Activated CD4-positive, alpha-beta T cell treated with anti-CD3 and anti-CD28 coated beads, Interleukin-2, amount 50 U/mL, for 1 hour (primary cell): ENCODE data around the gene PWP2.
"Not testable (repeated sequence)": the region's sequence is repeated elsewhere in the genome, so short reads cannot be mapped to it uniquely, and the experiment has no call there.

ENCODE experiments used
- DNase-seq: peaks from one replicate; pipeline ENCODE4 v3.0.0-alpha.2; 2020

The PWP2 gene

DNA sequence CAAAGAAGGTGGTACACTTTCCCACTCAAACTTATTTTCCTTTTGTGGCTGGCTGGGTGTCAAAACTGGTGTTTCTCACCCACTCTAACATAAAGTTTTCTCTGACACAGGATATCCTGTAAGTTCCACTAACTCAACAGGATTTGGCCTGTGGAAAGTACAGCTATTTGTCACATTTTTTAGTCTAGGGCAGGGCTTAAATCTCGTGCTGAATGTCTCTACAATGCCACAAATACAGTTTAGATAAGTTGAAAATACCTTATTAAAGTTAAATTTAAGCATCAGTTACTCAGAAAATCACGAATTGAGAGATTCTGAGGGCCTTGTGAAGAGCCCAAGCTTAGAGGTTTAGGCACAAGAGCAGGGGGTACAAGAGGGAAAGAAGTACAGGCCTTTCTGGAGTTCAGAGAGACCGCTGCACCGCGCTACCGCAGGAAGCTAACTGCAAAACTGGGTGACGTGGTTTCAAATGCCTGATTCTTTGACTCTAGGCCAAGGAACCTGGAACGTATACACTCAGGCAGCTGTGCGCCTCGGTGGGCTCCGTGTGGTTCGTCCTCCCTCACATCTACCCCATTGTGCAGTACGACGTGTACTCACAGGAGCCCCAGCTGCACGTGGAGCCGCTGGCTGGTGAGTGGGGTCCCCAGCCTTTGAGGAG is 23.4 kb upstream of the PWP2 start:
- DNase-seq, result peak; percentile 67

DNA sequence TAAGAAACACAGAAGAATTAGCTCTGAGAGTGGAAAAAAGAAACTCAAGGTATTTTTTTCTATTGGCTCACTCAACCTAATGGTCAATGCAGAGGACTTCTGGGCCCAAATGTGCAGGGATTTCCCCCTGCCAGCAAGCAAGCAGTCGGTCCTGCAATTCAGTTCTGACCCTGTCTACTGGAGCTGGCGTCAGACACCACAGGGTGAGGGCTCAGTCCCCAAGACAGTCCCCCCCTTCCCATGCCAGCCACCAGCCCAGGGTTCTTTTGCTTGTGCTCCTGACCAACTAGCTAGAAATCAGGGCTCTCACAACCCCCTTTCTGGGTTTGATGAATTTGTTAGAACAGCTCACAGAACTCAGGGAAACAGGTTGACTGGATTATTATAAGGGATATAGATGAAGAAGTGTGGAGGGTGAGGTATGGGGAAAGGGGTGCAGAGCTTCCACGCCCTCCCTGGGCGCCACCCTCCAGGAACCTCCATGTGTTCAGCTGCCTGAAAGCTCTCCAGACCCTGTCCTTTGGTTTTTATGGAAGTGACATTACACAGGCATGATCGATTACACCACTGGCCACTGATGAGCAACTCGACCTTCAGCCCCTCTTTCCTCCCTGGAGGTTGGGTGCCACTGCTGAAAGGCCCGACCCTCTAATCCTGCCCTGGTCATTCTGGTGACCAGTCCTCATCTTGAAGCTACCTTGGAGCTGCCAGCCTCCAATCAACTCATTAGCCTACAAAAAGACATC is 22.5 kb upstream of the PWP2 start:
- no peak for DNase-seq

DNA sequence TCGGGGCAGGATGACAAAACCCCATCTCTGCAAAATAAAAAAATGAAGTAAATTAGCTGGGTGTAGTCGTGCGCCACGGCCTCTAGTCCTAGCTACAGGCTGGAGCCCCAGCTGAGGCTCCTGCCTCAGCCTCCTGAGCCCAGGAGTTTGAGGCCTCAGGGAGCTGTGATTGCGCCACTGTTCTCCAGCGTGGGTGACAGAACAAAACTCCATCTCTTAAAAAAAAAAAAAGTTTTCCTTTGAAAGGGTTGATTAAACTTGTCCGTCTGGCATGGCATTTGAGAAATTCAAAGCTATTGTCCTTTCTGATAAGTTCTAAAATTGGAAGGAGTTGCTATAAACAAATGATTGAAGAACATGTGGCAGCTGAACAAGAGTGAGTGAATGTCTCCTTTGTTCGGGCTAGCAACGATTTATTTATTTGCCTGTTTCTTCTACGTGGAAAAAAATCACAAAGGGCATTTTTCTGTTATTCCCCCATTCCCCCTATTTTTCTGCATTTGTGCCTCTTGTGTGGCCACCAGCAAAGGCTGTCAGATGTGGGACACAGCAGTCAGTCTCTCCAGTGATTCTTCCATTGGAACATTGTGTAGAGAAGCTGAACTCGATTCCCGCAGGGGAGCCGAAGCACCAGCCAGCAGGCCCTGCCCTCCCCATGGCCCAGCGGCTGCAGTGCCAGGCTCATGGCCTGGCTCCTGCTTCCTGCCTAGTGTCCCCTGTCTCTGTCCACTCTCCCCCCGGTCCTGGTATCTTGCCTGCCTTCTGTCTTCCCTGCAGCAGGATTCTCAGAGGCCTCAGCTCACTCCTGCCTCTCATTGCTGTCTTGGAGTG is 21.5 kb upstream of the PWP2 start:
- no peak for DNase-seq

DNA sequence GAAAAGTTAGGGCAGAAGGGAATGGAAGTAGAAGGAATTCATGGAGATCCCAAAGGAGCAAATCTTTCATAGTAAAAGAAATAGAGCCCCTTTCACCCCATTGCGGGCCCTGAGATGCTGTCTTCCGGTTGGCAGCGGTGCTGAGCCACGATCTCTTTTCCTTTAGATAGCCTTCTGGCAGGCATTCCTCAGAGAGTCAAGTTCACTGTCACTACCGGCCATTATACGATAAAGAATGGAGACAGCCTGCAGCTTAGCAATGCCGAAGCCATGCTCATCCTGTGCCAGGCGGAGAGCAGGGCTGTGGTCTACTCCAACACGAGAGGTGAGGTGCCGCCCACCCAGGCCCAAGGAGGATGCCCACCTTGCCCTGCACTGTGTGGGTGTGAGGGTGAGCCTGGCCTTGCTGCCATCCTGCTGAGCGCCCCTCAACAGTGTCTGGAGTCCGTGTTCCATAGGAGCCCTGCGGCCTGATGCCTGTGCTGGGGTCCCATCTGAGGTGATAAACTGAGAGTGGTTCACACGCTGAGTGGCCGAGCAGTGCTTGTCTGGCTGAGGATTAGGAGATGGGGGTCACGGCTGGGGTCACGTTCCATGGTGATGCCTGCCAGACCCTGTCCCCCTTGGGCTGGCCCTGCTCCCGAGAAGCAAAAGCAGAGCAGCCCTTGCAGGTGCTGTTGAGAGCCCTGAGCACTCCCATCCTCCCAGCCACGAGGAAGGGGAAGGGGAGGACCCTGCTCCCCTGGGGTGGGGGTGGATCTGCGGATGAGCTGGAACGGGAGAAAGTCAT is 20.4 kb upstream of the PWP2 start:
- no peak for DNase-seq

DNA sequence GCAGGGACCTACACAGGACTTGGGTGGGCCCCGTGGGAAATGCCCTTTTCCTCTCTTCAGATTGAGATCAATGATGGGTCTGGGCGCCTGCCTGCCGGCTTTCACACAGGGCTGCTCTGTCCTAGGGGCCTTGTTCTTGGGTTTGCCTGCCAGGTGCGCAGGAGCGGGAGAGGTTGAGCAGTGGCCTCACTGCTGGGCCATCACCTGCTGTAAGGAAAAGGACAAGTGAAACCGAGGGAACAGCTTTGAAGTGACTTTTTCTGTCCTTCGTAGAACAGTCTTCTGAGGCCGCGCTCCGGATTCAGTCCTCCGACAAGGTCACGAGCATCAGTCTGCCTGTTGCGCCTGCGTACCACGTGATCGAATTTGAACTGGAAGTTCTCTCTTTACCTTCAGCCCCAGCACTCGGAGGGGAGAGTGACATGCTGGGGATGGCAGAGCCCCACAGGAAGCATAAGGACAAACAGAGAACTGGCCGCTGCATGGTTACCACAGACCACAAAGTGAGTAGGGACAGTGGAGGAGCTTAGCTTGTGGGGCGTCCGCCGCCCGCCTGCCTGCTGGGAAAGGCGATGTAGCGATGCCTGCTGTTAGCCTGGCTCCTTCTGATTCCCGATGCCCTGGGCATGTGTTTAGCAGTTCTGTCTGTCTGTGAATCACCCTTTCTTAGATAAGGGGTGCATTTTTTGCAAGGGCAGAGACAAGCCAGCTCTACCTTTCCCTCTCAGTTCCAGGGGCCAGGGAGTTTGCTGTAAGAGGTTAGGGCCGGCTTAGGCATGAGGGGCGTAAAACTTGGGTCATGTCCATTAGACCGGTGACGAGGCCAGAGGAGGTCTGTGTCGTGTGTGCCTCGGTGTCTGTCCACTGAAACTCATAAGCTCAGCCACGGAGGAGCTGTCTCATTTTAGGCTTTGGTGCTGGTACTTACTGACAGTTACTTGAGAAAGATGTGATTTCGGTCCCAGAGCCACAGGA is 19.5 kb upstream of the PWP2 start:
- DNase-seq, result no peak

DNA sequence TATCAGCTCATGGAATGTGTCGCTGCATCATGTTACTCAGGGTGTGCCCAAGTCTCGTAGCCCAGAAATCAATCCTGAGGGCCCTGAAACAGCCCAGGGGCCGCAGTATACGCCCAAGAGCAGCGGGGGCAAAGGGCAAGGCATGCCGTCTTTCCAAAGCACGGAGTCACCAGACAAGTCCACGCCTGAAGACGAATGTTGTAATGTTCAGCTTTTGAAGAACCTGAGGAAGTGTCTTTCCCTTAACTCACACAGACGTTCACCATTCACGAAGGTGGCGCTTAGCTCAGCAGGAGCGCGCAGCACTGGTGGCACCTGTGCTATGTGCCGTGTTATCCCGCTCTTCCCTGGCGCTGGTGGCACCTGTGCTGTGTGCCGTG is 18.8 kb upstream of the PWP2 start:
- DNase-seq, result no peak

DNA sequence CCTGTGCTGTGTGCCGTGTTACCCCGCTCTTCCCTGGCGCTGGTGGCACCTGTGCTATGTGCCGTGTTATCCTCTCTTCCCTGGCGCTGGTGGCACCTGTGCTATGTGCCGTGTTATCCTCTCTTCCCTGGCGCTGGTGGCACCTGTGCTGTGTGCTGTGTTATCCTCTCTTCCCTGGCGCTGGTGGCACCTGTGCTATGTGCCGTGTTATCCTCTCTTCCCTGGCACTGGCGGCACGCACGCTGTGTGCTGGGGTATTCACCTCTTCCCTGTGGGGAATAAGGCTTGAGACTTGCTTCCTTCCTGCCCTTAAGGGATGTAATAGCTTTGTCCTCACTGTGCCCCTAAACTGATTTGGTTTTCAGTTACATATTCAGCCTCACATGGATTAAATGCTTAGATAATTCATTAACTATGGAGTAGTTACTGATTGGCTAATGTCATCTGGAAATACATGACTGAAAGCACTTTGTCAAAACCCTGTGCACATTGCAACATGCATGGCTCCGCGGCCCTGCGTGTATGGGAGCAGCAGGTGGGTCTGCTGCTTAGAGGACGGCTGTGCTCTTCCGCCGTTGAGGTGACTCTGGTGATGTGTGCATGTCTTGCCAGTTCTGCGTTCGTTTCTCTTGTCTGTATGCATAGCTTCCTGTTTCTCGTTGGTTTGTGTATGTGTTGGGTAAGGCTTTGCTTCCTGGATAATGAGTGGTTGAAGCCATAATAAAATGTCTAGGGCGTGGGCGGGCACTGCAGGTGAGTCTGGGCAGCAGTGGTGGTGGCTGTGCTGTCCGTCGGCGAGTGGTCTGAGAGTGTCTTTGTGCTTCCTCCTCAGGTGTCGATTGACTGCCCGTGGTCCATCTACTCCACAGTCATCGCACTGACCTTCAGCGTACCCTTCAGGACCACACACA is 17.9 kb upstream of the PWP2 start:
- DNase-seq, result peak; percentile 54

DNA sequence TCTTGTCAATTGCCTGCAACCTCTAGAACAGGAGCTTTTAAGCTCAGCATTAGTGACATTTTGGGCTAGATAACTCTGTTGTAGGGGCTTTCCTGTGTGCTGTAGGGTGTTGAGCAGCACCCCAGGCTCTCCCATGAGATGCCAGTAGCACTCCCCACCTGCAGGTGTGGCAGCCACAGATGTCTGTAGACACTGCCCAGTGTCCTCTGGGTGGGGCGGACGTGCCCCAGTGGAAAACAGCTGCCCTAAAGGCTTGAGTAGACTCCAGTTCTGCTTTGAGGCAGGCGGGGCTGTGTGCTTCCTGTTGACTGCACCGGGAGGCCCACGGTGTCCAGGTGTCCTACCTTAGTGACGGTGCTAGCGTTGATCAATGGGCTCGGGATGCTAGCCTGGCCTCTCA is 16.9 kb upstream of the PWP2 start:
- DNase-seq, result no peak

DNA sequence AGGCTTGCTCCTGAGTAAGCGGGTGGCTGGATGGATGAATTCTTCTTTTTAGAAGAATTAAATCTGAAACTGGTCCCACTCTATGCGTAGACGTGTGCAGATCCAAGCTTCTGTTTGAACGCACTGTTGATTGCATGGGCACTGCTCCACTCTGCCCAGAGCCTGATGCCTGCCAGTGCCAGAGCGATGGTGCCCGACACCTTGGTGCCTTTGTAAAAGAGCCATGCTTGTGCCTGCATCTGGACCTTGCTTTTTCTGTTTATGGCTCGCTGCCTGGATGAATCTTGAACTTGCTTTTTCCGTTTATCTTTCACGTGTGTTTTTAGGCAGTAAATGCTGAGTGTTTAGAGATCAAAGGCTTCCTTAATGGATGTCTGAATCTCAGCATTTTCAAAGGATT is 15.0 kb upstream of the PWP2 start:
- DNase-seq, result no peak

DNA sequence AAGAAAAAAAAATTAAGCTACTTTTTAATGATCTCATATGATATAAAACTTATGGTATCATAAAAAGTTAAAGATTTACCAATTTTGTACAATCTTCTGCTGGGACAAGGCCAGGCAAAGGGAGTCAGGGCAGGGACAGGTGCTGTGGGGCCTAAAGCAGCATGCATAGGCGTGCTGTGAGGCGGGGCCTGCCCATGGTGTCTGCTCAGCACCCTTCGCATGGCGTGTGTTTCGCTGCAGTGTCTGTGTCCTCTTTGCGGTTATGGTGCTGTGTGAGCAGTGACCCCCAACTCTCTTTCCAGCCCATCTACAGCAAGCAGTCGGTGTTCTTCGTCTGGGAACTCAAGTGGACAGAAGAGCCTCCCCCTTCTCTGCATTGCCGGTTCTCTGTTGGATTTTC is 13.4 kb upstream of the PWP2 start:
- DNase-seq, result no peak

DNA sequence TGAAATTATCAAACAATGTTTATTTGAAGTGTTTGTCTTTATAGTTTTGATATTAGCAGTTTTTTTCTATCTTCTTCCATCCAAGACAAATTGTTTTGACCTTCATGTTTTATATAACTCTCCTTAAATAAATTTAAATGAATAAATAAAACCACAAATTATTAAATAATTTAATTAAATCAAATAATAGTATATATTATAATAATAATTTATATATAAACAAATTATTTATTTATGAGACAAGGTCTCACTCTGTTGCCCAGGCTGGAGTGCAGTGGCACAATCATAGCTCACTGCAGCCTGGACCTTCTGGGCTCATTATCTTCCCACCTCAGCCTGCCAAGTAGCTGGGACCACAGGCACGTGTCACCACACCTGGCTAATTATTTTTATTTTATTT is 12.4 kb upstream of the PWP2 start:
- no peak for DNase-seq

DNA sequence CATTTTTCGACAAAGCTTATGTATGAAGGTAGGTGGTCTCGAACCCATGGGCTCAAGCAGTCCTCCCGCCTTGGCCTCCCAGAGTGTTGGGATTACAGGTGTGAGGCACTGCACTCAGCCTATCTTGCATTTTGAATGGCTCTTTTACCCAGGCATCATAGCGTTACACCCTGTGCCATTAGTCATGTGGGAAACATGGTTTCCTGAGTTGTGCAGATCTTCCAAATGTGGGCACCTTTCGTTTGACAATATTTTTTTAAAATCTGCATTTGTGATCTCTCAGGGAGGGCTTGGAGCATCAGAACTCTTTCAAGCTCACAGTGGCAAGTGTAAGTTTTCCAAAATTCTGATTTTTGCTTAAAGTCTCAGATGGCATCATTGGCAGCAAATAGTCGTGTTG is 8.7 kb upstream of the PWP2 start:
- not testable (repeated sequence) for DNase-seq

DNA sequence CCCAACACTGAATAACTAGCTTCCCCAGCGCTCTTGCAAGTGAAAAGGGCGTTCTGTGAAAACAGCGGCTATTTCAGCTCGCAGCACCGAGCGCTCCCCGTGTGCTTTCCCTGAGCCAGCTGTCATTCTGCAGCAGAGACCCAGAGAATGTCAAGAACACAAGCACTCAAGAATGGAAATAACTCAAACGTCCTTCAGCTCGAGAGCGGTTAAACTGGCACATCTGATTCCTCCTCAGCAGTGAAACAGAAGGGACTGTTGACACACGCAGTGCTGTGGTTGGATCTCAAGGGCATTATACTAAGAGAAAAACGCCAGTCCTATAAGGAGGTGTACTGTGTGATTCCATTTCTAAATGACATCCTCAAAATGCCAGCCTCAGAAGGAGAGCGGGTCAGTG is 8.2 kb upstream of the PWP2 start:
- not testable (repeated sequence) for DNase-seq

DNA sequence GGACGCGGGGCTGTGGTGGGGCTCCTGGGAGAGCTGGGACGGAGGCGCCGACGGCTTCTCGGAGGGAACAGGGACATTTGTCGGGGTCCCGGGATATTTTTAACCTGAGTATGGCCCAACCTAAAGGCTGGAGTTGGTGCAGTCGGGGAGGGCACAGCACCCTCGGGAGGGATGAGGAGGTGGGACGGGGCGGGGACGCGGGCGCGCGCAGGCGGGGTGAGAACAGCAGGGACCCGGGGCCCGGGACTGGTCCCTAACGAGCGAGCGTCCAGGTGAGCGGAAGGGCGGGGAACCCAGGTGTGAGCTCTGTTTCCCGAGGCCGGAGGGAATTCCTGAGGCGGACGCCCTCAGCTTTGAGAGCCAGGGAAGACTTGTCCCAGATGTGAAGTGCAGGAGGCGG is 390 bp downstream of the PWP2 start:
- not testable (repeated sequence) for DNase-seq

DNA sequence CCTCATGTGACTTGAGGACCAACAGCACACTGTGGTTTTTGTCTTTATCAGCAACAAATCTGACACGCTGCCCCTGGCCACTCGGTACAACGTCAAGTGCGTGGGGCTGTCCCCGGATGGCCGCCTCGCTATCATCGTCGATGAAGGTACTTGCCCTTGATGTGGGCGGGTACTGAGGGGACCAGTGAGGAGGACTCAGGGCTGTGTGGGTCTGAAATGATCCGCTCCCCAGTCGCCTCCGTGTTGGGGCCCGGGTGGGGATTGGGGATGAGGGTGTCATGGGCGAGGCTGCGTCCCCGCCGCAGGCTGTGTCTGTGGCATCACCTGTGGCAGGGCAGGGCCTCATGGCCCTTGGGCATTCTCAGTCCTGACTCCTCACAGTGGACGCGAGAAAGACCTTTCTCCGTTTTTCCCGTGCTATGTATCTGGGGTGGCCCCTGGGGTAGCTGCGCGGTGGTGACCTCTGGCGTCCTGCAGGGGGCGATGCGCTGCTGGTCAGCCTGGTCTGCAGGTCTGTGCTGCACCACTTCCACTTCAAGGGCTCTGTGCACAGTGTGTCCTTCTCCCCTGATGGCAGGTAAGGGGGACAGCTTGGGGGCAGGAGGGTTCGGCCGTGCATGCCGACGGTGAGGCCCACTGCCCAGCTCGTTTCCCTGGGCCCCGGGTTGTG is 6.6 kb downstream of the PWP2 start:
- DNase-seq, result not testable (repeated sequence)

DNA sequence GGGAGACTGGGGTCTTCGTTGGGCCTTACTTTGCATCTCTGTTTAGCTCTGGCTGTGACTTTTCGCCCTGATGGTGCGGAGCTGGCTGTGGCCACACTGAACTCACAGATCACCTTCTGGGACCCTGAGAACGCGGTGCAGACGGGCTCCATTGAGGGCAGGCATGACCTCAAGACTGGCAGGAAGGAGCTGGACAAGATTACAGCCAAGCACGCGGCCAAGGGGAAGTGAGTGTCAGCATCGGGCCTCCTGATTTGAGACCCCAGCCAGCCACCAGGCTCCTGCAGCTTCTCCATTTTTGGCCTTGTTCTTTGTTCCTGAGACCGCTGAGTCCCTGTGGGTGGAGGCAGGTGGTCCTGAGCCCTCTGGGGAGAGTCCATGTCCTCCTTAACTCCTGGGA is 14.9 kb downstream of the PWP2 start:
- DNase-seq, result not testable (repeated sequence)

DNA sequence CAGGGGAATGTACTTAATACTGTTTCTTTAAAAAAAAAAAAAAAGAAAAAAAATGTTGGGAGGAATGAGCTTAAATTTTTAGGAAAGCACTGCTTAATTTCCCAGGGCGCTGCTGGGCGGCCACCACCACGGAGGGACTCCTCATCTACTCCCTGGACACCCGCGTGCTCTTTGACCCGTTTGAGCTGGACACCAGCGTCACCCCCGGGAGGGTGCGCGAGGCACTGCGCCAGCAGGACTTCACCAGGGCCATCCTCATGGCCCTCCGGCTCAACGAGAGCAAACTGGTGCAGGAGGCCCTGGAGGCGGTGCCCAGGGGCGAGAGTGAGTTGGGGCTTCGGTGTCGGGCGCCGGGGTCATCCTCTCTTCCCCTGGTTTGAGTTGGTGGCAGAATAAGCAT is 20.6 kb downstream of the PWP2 start:
- not testable (repeated sequence) for DNase-seq

DNA sequence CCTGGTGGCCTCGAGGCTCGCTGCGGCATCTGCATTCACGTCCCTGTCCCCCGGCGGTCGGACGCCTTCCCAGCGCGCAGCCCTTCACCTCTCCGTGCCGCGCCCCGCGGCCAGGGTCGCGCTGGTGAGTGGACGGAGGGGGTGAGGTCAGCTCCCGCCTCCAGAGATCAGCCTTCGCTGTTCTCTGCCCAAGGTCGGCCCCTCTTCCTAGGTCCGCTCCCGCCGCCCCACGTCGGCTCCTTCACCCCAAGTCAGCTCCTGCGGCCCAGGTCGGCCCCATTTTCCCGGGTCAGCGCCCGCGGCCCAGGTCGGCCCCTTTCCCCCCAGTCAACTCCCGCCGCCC is 26.5 kb downstream of the PWP2 start:
- not testable (repeated sequence) for DNase-seq

DNA sequence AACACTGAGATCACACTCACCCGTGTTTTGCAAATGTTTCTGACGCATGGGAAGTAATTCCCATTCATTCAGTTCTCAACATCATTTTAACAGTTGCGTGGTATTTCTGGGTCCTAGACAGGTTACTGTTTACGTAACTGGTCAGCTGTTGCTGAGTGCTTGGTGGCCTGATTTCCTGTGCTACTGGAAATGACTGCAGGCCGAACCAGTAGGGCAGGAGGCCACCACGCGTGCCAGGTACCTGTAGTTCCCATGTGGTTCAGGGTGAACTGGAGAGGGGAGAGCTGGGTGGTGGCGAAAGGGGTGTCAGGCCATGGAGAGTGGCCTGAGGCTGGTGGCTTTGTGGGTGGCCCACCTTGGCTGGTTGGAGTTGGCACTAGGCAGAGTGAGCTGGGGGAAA is 27.5 kb downstream of the PWP2 start:
- not testable (repeated sequence) for DNase-seq

DNA sequence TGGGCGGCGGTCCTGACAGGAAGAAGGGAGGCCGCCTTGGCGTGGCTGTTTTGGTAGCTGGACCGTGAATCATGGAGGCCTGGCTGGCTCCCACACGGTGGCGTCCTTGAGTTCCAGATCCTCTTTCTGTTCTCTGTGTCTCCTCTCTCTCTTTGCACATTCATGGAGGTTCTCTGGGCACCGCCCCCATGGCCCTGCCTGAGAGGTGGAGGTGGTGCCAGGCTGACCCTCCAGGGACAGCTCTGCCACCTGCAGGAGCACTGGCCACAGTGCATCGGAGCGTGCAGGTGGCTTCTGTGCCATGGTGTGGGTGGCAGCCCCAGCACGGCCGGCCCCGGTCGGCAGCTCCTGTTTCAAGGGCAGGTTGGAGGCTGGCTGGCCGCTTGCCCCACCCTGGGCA is 30.8 kb downstream of the PWP2 start:
- not testable (repeated sequence) for DNase-seq
